ENCODE results near the gene PROX1. TPM values are rescaled to one million over a fixed set of nuclear protein-coding genes. Genes with fewer than 3 reads are reported as not detected.

Gene PROX1
- total and polyA plus RNA-seq, 9 of the 15 experiments (the other 6 are each of a cell fraction or from before 2014, with no cell fraction given) = 0.14 to 0.22 TPM; not detected in 7

DNA sequence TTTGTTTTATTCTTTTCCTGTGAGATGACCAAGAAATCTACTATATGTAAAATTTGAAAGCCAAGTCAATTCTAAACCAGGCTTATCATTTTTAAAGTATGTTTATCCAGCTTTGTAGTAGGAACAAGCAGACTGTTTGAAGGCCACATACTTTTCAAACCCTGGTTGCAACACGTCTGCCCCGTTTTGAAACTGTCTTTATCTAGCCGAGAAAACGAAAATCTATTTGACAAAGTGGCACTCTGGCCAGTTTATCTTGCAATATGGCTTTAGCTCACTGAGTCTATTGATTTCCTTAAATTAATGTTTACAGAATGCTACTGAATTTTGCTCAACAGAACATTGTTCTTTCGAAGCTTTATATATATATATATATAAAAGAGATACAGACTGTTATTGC, 39.7 kb downstream of the PROX1 start:
- no peak overlapping the region for H3K4me3 ChIP-seq
- BruUV-seq (replicated peaks) = no TSS peak
- no peaks in the 10 kb centered on the region for H3K36me3 ChIP-seq (ENCODE audit: control insufficient read depth, insufficient read depth, low read length)
- no peak overlapping the region for H3K9ac ChIP-seq (ENCODE audit: insufficient read depth in 1 of 2, low read depth in 2 of 2, low read length in 2 of 2)
- no peak overlapping the region for H3K27ac ChIP-seq (ENCODE audit: extremely low read depth, low read depth, low read length)
- FAIRE-seq = no peak
- no peak overlapping the region for H2AFZ ChIP-seq (ENCODE audit: low read depth, low read length)
- H3K9me1 ChIP-seq (ENCODE audit: control insufficient read depth, insufficient read depth, low read length) = no peaks in the 10 kb centered on the region
- CTCF ChIA-PET (ENCODE audit: low intra/inter-chr PET ratio) = no interaction called here
- H3K4me1 ChIP-seq (replicated peaks in 1 of 2; ENCODE audit: control insufficient read depth in 2 of 2, insufficient read depth in 2 of 2, low read length in 2 of 2) = no peaks in the 10 kb centered on the region
- no peaks in the 10 kb centered on the region for H4K20me1 ChIP-seq (replicated peaks; ENCODE audit: control insufficient read depth, insufficient read depth, low read length)
- no peak overlapping the region for H3K4me2 ChIP-seq (ENCODE audit: insufficient read depth, low read length)
- POLR2A ChIA-PET = no interaction called here
- peaks cover 0 to 15% of the 10 kb centered on the region in 2 experiments; a peak in 3 of 5 replicates for H3K27me3 ChIP-seq (ENCODE audit: control insufficient read depth in 2 of 2, insufficient read depth in 2 of 2, low read length in 2 of 2)
- TF ChIP-seq PML (IDR thresholded peaks at IDR 0.05; ENCODE audit: low read length) = no peak
- TF ChIP-seq, protein P1, sequence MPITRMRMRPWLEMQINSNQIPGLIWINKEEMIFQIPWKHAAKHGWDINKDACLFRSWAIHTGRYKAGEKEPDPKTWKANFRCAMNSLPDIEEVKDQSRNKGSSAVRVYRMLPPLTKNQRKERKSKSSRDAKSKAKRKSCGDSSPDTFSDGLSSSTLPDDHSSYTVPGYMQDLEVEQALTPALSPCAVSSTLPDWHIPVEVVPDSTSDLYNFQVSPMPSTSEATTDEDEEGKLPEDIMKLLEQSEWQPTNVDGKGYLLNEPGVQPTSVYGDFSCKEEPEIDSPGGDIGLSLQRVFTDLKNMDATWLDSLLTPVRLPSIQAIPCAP (CRISPR knock-in tag; IDR thresholded peaks at IDR 0.05; ENCODE audit: borderline replicate concordance) = no peak
- TF ChIP-seq MIER1 (IDR thresholded peaks at IDR 0.05; ENCODE audit: low read depth) = no peak
- TF ChIP-seq MECOM (CRISPR knock-in tag; IDR thresholded peaks at IDR 0.05) = no peak
- TF ChIP-seq, protein P2, sequence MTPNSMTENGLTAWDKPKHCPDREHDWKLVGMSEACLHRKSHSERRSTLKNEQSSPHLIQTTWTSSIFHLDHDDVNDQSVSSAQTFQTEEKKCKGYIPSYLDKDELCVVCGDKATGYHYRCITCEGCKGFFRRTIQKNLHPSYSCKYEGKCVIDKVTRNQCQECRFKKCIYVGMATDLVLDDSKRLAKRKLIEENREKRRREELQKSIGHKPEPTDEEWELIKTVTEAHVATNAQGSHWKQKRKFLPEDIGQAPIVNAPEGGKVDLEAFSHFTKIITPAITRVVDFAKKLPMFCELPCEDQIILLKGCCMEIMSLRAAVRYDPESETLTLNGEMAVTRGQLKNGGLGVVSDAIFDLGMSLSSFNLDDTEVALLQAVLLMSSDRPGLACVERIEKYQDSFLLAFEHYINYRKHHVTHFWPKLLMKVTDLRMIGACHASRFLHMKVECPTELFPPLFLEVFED (CRISPR knock-in tag; conservative IDR thresholded peaks at IDR 0.05) = no peak
- TF ChIP-seq SRSF7 (optimal IDR thresholded peaks at IDR 0.05; ENCODE audit: low read depth, low read length) = no peak
- no peaks in the 10 kb centered on the region for H3K79me2 ChIP-seq (ENCODE audit: control insufficient read depth, insufficient read depth, low read length)
- in situ Hi-C loops (cut with MboI) = no loop called here
- no peak for DNase-seq (ENCODE audit: extremely low read depth in 1 of 4, low spot score in 3 of 4)
- intact Hi-C loops (cut with micrococcal nuclease) = no loop called here
- no peaks in the 10 kb centered on the region for H3K9me3 ChIP-seq (replicated peaks; ENCODE audit: control insufficient read depth, insufficient read depth, low read depth, low read length)
- WGBS (ENCODE audit: insufficient coverage, low coverage, missing lambda C conversion rate) = 1% methylated on average over 5 of the region's 5 CpGs
- no peak for ATAC-seq

All from K562 (cell line).